ENCODE data around the gene CACNB2. TPM values are rescaled to one million over a fixed set of nuclear protein-coding genes. Genes with fewer than 3 reads are reported as not detected.
A peak's percentile ranks its signal among the peaks of the same experiment; 100 is the strongest.

CACNB2 gene
- total and polyA plus RNA-seq, 8 donors: 4.0 to 14.8 (median 11.8) TPM

DNA sequence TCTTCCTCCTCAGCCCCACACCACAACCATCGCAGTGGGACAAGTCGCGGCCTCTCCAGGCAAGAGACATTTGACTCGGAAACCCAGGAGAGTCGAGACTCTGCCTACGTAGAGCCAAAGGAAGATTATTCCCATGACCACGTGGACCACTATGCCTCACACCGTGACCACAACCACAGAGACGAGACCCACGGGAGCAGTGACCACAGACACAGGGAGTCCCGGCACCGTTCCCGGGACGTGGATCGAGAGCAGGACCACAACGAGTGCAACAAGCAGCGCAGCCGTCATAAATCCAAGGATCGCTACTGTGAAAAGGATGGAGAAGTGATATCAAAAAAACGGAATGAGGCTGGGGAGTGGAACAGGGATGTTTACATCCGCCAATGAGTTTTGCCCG lies 399.1 kb downstream of the CACNB2 start:
- ATAC-seq (no peak), DNase-seq (peak in 1 of 4 donors; percentile 64)
- Histone ChIP-seq H3K4me1 (no peaks in the 10 kb centered on the region), H3K9me3 (no peaks in the 10 kb centered on the region), H3K27ac (no peak overlapping the region), H3K27me3 (no peaks in the 10 kb centered on the region), H3K4me3 (no peak overlapping the region), H3K36me3 (peaks cover 0 to 60% of the 10 kb centered on the region in 2 donors)
- intact Hi-C loops (cut with DNase I): no loop called here
- TF ChIP-seq, protein P1, sequence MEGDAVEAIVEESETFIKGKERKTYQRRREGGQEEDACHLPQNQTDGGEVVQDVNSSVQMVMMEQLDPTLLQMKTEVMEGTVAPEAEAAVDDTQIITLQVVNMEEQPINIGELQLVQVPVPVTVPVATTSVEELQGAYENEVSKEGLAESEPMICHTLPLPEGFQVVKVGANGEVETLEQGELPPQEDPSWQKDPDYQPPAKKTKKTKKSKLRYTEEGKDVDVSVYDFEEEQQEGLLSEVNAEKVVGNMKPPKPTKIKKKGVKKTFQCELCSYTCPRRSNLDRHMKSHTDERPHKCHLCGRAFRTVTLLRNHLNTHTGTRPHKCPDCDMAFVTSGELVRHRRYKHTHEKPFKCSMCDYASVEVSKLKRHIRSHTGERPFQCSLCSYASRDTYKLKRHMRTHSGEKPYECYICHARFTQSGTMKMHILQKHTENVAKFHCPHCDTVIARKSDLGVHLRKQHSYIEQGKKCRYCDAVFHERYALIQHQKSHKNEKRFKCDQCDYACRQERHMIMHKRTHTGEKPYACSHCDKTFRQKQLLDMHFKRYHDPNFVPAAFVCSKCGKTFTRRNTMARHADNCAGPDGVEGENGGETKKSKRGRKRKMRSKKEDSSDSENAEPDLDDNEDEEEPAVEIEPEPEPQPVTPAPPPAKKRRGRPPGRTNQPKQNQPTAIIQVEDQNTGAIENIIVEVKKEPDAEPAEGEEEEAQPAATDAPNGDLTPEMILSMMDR (IDR thresholded peaks at IDR 0.05): no peak

DNA sequence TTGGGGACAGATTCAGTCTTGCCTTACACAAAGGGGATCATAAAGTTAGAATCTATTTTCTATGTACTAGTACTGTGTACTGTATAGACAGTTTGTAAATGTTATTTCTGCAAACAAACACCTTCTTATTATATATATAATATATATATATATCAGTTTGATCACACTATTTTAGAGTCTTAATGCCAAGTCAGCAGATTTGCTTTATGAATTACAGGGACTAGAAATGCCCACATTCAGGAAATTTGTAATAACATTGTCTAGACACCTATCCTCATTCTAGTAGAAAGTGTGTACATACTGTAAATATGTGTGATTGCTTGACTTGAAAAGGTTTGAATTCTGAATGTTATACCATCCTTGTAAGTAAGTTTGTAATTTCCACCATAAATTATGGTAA lies 400.0 kb downstream of the CACNB2 start:
- H3K4me1 ChIP-seq: no peaks in the 10 kb centered on the region
- ATAC-seq: no peak
- peaks cover 0 to 65% of the 10 kb centered on the region in 2 donors for H3K36me3 ChIP-seq
- H3K9me3 ChIP-seq: no peaks in the 10 kb centered on the region
- H3K4me3 ChIP-seq: no peak overlapping the region
- H3K27ac ChIP-seq: no peak overlapping the region
- TF ChIP-seq, protein P1 (IDR thresholded peaks at IDR 0.05): no peak
- no peak for DNase-seq
- no peaks in the 10 kb centered on the region for H3K27me3 ChIP-seq
- intact Hi-C loops (cut with DNase I): no loop called here

DNA sequence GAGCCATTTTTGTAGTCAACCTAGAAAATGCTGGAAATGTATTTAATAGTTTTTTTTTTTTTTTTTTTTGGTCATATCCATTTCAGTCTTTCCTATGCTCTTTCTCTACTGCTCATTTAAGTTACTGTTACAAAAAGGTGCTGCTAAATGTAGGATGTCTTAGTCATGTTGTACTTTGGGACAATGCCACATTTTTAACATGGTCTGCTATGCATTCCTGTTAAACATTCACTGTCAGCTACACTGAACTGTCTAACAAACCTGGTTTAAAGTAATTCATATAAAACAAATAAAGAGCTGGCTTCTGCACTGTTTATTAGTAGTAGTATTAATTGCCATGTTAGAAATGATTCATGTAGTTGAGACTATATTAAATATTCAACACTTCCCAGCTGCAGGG lies 402.6 kb downstream of the CACNB2 start:
- no peak for ATAC-seq
- no peak for DNase-seq
- H3K27me3 ChIP-seq: no peaks in the 10 kb centered on the region
- intact Hi-C loops (cut with DNase I): no loop called here
- TF ChIP-seq, protein P1 (IDR thresholded peaks at IDR 0.05): no peak
- no peak overlapping the region for H3K4me3 ChIP-seq
- H3K36me3 ChIP-seq: peaks cover 0 to 48% of the 10 kb centered on the region in 2 donors
- H3K9me3 ChIP-seq: no peaks in the 10 kb centered on the region
- no peak overlapping the region for H3K27ac ChIP-seq
- H3K4me1 ChIP-seq: no peaks in the 10 kb centered on the region

DNA sequence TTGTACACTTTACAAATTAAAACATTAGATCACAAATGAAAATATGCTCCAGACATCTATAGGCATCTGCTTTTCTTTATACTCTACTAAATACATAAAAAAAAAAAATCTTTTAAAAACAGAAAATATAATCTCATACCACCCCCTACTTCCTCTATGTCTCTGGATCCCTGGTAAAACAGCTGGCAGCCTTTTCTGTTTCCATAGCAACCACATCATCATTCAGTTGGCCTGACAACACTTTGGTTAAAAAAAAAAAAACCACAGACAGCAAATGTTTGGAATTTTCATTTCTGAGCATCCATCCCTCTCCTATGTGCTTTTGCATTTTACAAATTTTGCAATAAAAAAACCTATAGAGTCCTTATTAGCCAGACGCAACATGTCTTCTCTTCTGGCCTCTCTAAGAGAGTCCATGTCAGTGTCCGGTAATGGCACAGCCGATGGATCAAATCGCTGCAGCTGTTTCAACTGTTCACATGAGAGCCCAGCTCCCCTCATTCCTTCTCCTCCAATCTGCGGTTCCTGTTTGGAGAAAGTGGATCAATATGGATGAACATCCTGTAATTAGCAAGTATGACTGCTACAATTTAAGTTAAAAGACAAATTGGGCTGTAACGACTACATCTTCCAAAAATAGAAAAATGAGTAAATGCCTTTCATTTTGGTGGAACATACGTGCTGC lies 405.5 kb downstream of the CACNB2 start:
- Histone ChIP-seq H3K9me3 (no peaks in the 10 kb centered on the region), H3K36me3 (peaks cover 0 to 25% of the 10 kb centered on the region in 2 donors), H3K4me3 (no peak overlapping the region), H3K4me1 (no peaks in the 10 kb centered on the region), H3K27ac (no peak overlapping the region), H3K27me3 (no peaks in the 10 kb centered on the region)
- no peak for ATAC-seq
- TF ChIP-seq, protein P1 (IDR thresholded peaks at IDR 0.05): no peak
- peak in 1 of 4 donors; percentile 24 for DNase-seq
- intact Hi-C loops (cut with DNase I): no loop called here

DNA sequence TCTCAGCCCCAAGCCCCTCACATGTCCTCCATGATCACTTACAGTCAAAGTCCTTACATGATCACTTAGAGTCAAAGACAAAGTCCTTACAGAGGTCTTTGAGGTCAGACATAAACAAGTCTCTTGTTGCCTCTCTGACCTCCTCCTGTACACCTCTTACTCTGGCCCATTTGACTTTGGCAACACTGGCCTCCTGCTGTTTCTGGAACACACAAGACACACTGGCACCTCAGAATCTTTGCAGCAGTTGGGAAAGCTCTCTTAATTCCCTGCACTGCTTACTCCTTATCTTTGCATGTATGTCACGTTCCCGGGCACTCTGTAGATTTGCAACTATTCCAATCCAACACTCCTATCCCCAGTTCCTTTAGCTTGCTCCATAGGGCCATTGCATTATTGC lies 408.9 kb downstream of the CACNB2 start:
- Histone ChIP-seq H3K36me3 (peaks cover 0 to 26% of the 10 kb centered on the region in 2 donors), H3K27me3 (no peaks in the 10 kb centered on the region), H3K9me3 (peaks cover 0 to 3% of the 10 kb centered on the region in 2 donors), H3K4me1 (no peaks in the 10 kb centered on the region), H3K27ac (no peak overlapping the region), H3K4me3 (no peak overlapping the region)
- ATAC-seq: no peak
- no peak for DNase-seq
- intact Hi-C loops (cut with DNase I): no loop called here
- TF ChIP-seq, protein P1 (IDR thresholded peaks at IDR 0.05): no peak
